ENCODE data around the gene YWHAB.

GRCh38 chr20:44948107-44948506, 62.6 kb downstream of the YWHAB start:
- TF ChIP-seq CTCF (conservative IDR thresholded peaks at IDR 0.05; ENCODE audit: low read length) (no peak), EZH2phosphoT487 (IDR thresholded peaks at IDR 0.05; ENCODE audit: borderline replicate concordance) (no peak)

Data from Loucy (cell line).